IPS-15b (cell line): ENCODE data around the gene SLC6A19.

ENCODE experiments used
- H3K27me3 ChIP-seq: one replicate; pipeline ENCODE4 v1.6.1; 2013; ENCODE audit warnings: low read length; ENCODE audit not compliant: control insufficient read depth, insufficient read depth
- H3K36me3 ChIP-seq: one replicate; pipeline ENCODE4 v1.6.1; 2013; ENCODE audit warnings: low read length; ENCODE audit not compliant: control insufficient read depth, insufficient read depth
- H3K4me1 ChIP-seq: one replicate; pipeline ENCODE4 v1.6.1; 2013; ENCODE audit warnings: mild to moderate bottlenecking, low read length; ENCODE audit not compliant: control insufficient read depth, insufficient read depth
- H3K4me3 ChIP-seq: one replicate; pipeline ENCODE4 v1.5.1; 2013; ENCODE audit warnings: low read depth, low read length
- H3K9ac ChIP-seq: one replicate; pipeline ENCODE4 v1.6.1; 2013; ENCODE audit warnings: low read depth, mild to moderate bottlenecking, low read length
- H3K9me3 ChIP-seq: one replicate; pipeline ENCODE4 v1.6.1; 2013; ENCODE audit warnings: mild to moderate bottlenecking, low read length; ENCODE audit not compliant: control insufficient read depth, insufficient read depth

The SLC6A19 gene

DNA sequence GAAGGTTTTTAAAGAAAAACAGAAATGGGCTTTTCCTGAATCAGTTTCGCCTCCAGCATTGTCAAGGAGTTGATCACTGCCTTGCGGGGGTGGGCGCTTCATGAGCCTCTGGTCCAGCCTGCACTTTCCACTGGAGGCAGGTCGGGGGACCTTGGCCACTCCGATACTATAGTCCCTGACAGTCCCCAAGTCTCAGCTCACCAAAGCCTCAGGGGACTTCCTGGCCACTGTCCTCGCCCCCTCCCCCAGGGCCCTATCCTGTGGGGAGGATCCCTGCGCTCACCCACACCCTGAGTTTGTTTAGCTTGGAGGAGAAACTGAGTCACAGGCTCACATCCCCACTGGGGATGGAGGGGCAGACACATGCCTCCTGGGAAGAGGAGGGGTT, 1.4 kb downstream of the SLC6A19 start:
- Histone ChIP-seq H3K4me3 (no peak overlapping the region), H3K9me3 (no peaks in the 10 kb centered on the region), H3K36me3 (no peaks in the 10 kb centered on the region), H3K4me1 (no peaks in the 10 kb centered on the region), H3K9ac (no peak overlapping the region), H3K27me3 (no peaks in the 10 kb centered on the region)

DNA sequence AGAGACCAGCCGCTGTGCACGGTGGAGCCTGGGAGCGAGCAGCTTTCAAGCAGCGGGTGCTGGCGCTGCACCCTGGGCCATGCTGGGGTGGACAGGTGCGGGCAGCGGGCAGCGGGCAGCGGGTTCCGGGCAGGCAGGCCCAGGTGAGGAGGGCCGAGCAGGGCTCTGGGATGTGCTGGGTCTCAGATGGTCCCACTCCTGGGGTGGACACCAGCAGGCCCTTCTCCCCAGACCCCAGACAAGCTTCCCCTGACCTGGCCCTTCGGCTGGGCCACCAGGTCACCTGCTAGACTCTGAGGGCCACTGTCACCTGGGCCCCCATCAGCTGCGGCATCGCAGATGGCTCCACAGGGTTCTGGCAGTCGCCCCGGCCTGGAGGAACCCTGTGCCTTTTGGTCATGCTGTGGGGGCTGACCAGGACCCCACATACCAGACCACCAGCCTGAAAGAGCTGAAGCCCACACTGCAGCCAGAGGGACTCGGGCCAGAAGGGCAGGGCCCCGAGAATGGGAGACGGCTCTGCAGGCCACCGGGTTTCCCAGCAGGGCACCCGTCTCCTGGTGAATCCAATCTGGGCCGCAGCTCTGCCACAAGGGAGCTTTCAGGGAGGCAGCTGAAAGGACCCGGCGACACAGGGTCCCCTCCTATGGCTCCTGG, 2.0 kb downstream of the SLC6A19 start:
- Histone ChIP-seq H3K4me3 (no peak overlapping the region), H3K4me1 (no peaks in the 10 kb centered on the region), H3K36me3 (no peaks in the 10 kb centered on the region), H3K9me3 (no peaks in the 10 kb centered on the region), H3K27me3 (no peaks in the 10 kb centered on the region), H3K9ac (no peak overlapping the region)

DNA sequence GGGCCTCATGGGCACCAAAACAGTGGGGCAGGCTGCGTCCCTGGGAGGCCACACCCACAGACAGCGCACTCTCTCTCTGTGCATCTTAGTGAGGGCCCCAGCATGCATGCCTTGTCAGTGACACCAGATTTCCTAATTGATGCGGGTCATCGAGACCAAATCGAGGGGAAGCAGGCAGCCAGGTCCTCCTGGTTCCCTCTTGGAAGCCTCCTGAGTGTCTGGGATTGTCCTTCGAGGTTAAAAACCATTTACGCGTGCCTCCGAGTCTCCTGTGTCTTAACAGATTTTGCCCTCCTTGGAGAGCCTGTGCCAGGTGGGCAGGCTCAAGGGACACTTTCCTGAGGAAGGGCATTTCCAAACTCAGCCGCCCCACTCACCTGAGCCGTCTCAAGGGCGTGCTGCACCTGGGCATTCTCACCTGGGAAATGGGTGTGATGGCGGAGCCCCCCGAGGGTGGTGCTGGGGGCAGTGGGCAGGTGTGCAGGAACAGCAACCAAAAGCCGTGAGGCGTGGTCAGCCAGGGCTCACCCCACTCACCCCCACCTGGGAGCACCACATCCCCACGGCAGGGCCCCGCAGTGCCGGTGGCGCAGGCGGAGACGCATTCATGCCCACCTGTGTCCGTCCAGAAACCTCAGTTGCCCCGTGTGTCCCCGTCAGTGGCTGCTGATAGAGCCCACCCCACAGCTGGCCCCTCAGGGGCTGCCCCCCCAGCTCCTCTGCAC, 2.7 kb downstream of the SLC6A19 start:
- Histone ChIP-seq H3K27me3 (no peaks in the 10 kb centered on the region), H3K36me3 (no peaks in the 10 kb centered on the region), H3K9me3 (no peaks in the 10 kb centered on the region), H3K4me1 (no peaks in the 10 kb centered on the region), H3K9ac (no peak overlapping the region), H3K4me3 (no peak overlapping the region)

DNA sequence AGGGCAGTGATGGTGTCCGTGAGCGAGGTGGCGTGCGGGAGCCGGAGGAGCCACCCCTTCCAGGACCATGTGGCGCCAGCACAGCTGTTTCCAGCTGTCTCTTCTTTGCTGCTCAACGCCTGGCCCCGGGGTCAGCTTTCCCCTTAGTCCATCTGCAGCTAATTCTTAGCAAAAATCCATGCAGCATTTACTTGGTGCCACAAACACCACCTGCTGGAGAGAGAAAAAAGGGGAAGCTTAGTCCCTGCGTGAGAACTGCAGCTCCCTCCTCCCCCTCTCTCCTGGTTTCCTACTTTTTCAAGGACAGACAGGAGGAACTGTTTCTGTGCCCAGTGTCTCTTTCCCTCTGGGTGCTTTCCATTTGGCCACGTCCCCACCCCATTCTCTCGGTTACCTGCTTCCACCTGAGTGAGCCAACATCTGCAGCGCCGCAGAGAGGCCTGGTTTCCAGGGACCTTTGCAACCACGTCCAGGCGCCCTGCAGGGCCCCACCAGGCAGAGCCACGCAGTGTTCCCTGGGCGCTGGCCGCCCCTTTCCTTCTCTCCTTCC, 3.4 kb downstream of the SLC6A19 start:
- Histone ChIP-seq H3K4me3 (no peak overlapping the region), H3K4me1 (no peaks in the 10 kb centered on the region), H3K9me3 (no peaks in the 10 kb centered on the region), H3K9ac (no peak overlapping the region), H3K36me3 (no peaks in the 10 kb centered on the region), H3K27me3 (no peaks in the 10 kb centered on the region)

DNA sequence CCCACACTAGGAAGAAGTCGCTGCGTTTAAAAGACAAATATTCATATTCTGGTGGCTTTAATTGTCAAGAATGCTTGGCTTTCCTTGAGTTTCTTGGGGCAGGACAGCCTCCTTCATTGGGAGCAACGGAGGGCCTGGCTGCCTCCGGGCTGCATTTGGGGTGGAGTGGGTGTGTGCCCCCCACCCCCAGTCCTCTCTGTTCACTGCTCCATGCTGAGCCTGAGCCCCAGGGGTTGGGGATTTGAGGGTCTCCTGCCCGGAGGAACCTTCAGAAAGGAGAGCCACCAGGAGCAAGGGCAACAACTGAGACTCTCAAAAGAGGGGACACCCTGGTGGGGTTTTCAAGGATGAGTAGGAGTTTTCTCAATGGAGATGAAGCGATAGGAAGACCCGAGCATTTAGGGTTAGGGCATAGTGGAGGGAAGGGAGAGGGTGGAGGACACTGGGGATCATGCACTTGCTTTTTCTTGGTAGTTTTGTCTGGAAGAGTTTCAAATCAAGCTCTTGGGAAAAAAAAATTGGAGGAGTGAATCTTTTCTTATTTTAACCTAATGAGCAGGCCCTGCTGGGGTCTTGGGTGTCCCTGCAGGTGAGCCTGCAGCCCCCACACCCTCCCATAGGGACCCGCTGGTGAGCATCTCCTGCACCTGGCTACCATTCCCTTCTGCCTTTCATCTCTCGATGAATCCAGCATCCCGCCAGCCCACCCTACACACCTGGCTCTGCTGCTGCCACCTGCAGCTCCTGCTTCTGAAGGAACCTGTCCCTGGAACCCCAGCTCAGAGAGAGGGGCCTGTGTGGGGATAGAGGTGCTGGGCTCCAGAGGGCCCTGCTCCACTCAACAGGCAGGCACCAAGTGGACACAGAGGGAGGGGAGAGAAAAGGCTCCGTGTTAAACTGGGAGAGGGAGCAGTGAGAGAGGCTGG, 4.1 kb downstream of the SLC6A19 start:
- Histone ChIP-seq H3K9ac (no peak overlapping the region), H3K9me3 (no peaks in the 10 kb centered on the region), H3K4me3 (no peak overlapping the region), H3K4me1 (no peaks in the 10 kb centered on the region), H3K27me3 (no peaks in the 10 kb centered on the region), H3K36me3 (no peaks in the 10 kb centered on the region)

DNA sequence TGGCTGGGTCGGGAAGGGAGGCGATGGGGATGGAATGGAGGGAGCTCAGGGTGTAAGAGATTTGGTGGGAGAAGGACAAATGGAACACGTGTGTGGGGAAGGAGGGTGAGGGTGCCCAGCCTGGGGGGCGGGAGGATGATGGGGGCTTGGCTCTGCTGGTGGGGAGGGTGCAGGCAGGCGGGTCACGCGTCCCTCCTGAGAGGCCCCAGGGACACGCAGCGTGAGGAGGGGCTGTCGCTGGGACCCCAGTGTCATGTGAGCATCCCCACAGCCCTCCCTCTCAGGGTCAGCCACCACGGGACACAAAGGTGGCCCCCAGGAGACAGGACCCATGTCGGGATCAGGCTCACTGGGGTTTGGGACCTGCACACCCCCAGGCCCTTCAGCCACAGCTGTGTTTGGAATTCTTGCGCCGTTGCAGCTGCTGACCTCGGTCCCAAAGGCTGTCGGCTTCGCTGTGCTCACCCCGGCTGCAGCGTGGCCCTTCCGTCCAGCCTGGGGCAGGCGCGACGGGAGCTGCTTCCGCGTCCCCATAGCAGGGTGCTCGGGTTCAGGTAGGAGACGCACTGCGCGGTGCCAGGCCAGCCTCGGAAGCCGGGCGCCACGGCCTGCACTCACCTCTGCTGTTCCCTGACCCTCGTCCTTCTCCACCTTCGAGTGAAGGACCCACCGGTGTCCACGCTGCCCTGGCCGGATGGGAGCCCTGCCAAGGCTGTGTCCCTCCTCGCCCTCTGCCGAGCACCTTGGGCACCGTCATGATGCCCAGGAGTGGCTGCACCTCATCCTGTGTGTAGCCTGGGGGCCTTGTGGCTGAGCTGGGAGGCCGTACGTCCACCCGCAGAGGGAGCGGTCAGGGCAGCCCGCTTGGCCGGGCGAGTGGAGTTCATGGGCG, 5.4 kb downstream of the SLC6A19 start:
- Histone ChIP-seq H3K4me3 (no peak overlapping the region), H3K9me3 (no peaks in the 10 kb centered on the region), H3K4me1 (no peaks in the 10 kb centered on the region), H3K36me3 (no peaks in the 10 kb centered on the region), H3K27me3 (no peaks in the 10 kb centered on the region), H3K9ac (no peak overlapping the region)

DNA sequence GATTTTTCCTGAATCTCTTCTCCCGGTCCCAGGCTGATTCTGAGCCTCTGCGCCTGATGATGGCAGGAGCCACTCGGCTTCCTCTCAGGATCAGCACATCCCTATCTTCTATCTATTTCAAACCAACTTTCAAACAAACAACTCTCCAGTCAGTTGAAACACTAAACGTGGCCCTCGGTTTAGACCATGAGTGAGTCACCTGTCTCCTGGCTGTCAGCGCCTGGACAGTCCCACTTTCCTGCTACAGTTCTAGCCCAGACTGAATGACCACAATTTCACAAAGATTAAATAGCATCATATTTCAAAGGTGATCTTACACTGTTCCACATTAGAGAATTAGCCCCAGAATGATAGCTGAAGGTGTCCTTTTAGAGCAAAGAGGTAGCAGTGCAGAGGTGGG, 6.2 kb downstream of the SLC6A19 start:
- Histone ChIP-seq H3K9ac (no peak overlapping the region), H3K27me3 (no peaks in the 10 kb centered on the region), H3K9me3 (no peaks in the 10 kb centered on the region), H3K36me3 (no peaks in the 10 kb centered on the region), H3K4me1 (no peaks in the 10 kb centered on the region), H3K4me3 (no peak overlapping the region)

DNA sequence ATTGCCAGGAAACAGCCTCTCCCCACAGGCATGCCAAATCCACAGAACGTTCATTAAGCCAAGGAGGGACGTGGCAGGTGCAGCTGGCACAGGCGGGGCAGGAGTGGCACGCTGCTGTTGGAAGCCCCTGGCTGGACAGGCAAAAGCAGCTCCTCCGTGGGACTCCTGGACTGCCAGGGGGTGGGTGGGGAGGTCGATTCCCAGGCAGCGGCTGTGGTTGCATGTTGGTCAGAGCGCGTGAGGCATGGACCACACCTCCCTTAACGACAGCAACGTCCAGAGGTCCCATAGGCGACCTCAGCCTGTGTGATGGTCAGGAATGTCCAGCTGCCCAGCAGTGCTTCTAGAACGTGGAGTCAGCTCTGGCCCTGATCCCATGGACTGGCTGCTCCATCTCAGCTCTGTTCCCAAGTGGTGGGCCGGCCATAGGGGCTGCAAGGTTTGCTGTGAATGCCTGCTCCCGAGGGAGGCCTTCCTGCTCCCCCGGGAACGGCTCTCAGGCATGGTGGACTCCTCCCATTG, 6.9 kb downstream of the SLC6A19 start:
- Histone ChIP-seq H3K36me3 (no peaks in the 10 kb centered on the region), H3K4me1 (no peaks in the 10 kb centered on the region), H3K27me3 (no peaks in the 10 kb centered on the region), H3K9ac (no peak overlapping the region), H3K9me3 (no peaks in the 10 kb centered on the region), H3K4me3 (no peak overlapping the region)

DNA sequence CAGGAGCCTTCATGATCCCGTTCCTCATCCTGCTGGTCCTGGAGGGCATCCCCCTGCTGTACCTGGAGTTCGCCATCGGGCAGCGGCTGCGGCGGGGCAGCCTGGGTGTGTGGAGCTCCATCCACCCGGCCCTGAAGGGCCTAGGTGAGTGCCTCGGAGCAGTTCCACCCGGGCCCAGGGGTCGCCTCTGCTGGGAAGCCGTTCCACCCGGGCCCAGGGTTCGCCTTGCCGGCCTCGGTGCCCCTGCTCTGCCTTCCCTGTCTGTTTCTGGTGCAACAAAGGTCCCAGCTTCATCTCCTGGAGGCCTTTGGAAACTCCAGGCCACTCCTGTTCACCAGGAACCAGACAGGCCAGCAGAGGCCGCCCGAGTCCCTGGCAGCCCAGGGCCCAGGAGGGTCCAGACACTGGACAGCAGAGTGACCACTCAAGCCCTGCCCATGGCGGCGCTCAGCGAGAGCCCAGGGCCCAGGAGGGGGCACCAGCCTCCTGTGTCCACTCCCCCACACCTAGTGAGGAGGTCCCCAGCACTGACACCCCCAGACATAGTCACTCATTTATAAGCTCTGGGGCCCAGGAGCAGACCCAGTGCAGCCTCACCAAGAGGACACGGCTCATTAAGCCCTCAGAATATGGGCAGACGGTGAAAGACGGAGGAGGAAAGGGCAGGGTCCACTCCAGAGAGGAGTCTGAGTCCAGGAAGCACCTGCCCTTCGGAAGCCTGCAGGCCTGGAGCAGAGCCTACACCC, 7.5 kb downstream of the SLC6A19 start:
- H3K9me3 ChIP-seq: no peaks in the 10 kb centered on the region
- no peaks in the 10 kb centered on the region for H3K36me3 ChIP-seq
- no peaks in the 10 kb centered on the region for H3K4me1 ChIP-seq
- no peak overlapping the region for H3K9ac ChIP-seq
- H3K4me3 ChIP-seq: no peak overlapping the region
- H3K27me3 ChIP-seq: no peaks in the 10 kb centered on the region

DNA sequence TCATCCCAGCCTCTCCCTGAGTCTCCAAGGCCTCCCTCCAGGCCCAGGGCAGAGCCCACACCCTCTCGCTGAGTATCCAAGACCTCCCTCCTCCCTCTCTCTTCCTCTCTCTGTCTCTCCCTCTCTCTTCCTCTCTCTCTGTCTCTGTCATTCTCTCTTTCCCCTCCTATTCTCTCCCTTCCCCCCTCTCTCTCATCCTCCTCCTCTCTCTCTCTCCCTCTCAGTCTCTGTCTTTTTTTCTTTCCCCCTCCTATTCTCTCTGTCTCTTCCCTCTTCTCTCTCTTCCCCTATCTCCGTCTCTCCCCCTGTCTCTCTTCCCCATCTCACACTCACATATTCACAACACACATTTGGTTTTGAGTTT, 8.1 kb downstream of the SLC6A19 start:
- H3K27me3 ChIP-seq: no peaks in the 10 kb centered on the region
- H3K9ac ChIP-seq: no peak overlapping the region
- H3K4me3 ChIP-seq: no peak overlapping the region
- H3K36me3 ChIP-seq: no peaks in the 10 kb centered on the region
- no peaks in the 10 kb centered on the region for H3K4me1 ChIP-seq
- no peaks in the 10 kb centered on the region for H3K9me3 ChIP-seq
